HG02678 (cell line): ENCODE data around the gene CHRD.
"Not testable (repeated sequence)": the region's sequence is repeated elsewhere in the genome, so short reads cannot be mapped to it uniquely, and the experiment has no call there.

Experiments used
- ATAC-seq: cut with Tn5 transposase; IDR thresholded peaks from one replicate; pipeline ENCODE4 v1.9.1; 2021; ENCODE audit warnings: mild to moderate bottlenecking, moderate library complexity; ENCODE audit not compliant: unreplicated experiment

CHRD gene

DNA sequence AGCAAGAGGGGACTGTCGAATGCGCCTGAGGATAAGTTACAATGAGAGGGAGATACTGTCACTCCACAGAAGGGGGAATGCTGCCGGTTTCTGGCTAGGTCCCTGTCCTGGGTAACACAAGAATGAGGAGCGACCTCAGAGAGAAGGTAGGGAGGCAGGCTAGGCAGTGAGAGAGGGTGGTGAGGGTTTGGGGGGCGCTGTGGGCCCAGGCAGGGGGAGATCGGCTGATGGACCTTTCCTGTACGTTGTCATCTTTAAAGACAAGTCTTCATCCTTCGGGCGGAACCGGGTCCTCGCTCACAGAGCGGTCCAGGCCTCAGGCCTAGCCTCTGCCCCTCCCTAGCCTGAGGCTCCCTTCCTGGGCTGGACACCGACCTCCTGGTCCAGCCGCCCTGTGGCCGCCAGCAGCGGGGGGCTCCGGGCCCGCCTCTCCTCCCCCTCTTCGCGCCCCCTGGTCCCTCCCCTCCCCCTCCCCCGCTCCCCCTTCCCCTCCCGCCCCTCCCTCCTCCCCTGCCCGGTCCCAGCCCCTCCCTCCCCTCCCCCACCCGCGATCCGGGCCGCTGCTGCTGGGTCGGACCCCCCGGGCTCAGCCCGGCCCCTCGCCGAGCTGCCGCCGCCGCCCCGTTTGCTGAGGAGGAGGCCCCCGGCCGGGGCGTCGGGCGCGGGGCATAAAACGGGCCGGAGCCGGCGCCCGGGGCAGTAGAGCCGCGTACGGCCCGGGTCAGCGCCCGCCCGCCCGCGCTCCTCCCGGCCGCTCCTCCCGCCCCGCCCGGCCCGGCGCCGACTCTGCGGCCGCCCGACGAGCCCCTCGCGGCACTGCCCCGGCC is at the start of gene CHRD:
Gene CHRD, plus strand, starts transcription at position 697 of the 827 bp plus-strand sequence. CDS start 265 bp downstream, outside the sequence.
- no peak for ATAC-seq

DNA sequence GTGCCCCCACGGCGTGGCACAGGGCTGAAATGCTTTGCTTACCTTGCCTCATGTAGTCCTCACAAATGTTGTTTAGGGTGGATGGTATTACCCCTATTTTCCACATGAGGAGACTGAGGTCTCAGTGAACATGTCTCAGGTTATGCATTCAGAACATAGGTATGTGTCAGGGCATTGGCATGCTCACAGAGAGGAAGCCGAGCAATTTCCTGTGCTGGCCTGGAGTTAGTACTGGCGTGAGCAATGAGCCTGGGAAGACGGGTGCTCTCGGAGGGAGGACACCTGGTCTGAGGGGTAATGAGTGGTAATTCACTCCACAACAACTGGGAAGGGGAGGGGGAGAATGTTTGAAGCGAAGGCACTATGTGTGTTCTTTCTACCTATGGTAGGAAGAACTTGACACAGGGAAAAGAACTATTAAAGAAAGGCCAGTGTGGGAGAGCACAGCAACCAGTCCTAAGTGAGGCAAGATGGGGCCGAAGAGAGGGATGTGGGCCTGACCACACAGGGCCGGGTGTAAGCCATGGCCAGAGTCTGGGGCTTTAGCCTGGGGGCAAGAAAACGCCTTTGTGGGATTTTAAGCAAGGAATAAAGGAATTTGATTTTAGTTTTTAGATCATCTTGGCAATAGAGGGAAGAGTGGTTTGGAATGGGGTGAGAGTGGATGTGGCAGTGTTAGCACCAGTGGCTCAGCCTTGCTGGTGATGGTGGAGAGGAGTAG is 47.3 kb upstream of the CHRD start:
- no peak for ATAC-seq

DNA sequence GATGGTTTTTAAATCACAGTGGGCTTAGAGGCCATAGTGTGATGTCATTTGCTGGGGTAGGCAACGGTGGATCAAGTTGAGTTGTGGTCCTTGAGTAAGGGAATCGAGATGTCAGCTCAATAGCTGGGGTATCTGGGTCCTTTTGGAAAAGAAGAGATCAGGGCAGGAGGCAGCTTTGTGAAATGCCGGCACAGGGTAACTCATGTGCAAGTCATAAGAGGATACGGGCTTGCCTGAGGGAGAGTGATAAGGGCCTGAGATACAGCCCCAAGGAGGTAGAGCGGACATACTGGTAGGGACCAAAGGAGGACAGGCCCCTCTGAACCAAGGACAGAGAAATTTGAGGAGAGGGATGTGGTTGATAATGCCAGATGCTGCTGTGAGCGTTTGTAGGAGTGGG is 46.7 kb upstream of the CHRD start:
- ATAC-seq = no peak

DNA sequence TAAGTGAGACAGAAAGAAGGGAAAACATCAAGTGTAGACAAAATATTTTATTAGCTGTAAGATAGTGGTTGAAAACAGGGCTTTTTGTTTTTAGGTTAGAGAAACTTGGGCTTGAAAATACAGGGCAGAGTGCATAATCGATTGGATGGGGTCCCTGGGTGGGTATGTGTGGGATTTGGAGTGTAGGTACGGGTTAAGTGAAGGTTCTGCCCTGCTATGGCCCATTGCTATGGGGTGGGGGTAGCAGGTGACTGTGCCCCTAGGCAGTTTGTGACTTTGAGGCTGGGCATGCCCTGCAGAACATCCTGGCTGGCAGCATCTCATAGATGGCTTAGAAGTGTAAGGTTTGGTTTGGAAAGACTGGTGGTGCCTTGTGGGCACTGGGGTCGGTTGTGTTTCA is 46.2 kb upstream of the CHRD start:
- no peak for ATAC-seq

DNA sequence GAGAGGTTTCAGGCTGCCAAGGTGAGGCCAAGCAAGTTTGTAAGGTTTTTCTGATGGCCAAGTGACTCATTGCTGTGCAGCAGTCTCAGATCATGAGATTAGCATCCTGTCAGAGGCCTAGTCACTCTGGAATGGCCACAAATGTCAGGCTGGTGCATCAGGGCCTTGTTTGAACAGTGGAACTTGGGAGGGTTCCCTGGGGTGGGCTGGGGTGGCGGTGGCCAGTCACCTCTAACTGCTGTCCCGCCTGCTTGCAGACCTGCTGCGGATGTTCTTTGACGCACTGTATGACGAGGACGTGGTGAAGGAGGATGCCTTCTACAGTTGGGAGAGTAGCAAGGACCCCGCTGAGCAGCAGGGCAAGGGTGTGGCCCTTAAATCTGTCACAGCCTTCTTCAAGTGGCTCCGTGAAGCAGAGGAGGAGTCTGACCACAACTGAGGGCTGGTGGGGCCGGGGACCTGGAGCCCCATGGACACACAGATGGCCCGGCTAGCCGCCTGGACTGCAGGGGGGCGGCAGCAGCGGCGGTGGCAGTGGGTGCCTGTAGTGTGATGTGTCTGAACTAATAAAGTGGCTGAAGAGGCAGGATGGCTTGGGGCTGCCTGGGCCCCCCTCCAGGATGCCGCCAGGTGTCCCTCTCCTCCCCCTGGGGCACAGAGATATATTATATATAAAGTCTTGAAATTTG is 45.2 kb upstream of the CHRD start:
- no peak for ATAC-seq

DNA sequence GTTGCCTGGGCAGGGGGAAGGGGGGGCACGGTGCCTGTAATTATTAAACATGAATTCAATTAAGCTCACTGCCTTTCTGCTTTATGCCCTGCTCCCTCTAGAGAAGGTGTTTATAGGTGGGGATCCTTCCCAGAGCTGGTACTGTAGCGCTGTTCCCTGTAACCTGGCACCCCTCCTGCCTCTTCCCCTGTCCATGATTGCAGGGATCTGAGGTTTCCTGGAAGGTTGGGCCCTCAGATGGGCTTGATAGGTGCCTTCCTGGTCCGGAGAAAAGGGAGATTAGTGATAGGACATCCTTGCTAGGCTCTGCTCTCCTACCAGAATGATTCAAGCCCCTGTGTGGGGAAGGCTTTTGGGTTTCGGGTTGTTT is 44.6 kb upstream of the CHRD start:
- ATAC-seq = no peak

DNA sequence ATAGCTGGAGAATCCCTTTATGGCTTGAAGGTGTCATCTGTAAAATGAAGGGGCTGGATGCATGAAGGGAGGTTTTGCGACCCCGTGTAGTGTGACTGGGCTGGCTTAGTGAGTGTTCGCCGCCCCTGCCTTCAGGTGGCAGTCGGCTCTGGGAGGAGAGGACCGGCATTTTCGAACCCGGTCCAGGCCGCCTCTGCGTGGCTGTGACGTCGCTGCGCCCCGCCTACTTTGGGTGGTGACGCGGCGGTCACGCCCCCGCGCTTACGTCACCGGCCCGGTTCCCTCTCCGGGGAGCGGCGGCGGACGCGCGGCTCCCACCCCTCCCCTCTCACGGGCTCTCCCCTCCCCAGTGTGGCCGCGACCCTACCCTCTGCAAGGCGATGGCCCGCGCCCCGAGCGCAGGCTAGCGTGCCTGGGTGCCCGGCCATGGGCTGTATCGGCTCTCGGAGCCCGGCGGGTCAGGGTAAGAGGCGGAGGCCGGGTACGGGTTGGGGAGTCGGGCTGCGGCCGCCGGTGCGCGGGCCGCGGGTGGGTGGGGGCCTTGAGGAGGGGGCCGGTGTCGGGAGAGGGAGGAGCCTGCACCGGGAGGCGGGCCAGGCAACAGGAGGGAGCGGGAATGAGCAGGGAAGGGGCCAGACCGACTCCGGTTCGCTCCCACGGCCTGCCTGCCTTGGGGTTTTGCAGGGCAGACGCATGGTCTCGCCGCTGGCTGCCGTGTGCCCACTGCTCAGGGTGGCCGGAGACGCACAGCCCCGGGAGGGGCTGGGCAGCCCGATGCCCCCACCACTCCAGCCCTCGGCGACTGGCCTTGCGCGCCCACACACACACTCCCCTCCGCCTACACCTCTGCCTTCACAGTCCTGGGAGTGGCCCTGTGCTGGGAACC is 44.0 kb upstream of the CHRD start:
- ATAC-seq = peak; percentile 87

DNA sequence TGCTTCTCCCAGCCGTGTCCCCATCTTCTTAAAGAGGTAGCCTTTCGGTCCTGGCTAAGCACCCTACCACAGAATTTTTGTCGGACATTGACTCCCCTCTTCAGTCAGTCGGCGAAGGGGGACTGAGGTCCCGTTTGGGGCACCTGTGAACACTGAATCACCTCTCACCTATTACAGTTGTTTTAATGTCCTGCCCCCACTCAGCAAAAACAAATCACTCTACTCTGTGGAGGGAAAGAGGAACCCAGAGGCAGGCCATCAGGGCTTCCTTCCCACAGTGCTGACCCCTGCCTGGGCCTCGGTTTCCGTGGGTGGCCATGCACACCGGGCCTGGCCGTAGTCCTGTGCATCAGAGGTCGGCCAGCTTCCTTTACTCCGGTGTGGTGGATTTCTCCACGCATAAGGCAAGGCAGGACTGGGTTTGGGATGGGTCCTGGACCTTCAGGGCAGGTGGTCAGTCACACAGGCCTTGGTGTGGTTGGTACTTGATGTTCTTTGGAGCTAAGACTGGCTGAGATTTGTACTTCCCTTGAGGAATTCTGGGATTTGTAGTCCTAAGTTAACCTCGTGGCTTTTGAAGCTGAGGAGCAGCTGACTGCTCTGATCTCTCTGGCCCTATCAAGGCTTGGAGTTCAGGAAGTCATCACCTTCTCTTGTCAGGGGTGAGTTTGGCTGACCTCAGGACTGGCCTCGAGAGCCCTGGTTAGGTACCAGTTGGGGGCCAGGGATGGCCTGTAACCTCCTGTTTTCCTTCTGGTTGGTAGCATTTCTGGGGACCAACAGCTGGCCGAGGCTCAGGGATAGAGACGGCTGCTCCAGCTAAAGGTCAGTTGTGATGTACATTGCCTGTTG is 43.1 kb upstream of the CHRD start:
- no peak for ATAC-seq

DNA sequence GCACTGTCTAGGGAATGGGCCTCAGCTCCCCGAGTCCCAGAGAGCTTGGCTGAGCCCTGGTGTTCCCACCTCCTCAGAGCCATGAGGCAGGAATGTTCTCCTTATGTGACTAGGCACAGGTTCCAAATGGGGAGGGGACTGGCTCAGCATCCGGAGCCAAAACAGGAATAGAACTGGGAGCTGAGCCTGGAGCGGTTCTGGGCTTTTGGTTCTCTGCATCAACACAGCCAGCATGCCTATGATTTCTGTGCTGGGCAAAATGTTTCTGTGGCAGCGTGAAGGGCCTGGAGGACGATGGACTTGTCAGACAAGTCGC is 42.5 kb upstream of the CHRD start, which contains the start of gene FAM131A:
Gene FAM131A, plus strand, starts transcription at position 202 of the 316 bp plus-strand sequence. Its CDS starts 31 bp downstream, at position 233.
- ATAC-seq = no peak

DNA sequence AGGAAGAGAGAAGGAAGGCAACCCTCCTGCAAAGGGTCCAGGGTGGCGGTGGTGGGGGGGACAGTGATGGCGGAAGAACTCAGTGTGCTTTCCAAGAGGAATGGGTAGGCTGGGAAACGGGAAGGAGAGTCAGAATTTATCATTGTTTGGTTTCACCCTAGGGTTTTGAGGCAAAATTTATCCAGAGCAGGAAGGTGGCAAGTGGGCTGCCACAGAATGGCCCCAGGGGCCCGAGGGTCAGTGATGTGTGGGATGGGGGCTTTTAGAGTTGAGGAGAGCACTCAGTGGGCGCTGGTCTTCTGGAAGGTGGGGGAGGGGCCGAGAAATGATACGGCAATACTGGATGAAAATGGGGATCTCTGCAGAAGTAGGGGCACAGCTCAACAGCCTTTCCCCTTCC is 41.9 kb upstream of the CHRD start:
- no peak for ATAC-seq

DNA sequence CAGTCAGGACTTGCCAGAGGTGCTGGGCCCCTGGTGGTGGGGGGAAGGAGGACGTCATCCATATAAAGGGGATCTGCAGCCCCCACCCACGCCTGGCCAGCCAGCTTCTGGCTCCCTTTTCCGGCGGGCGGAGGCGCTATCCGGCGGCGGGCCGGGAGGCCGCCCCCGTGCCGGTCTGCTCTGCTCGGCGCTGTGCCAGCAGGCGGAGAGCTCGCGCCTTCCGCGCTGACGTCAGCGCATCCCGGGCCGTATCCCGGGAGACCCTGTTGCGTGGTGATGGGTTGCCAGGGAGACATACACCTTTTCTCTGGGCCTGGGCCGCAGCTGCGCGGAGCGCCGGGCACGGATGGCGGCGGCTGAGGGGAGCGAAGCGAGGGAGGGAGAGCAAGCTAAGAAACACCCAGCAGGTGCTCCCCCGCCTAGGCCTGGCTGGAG is 41.3 kb upstream of the CHRD start:
- no peak for ATAC-seq

DNA sequence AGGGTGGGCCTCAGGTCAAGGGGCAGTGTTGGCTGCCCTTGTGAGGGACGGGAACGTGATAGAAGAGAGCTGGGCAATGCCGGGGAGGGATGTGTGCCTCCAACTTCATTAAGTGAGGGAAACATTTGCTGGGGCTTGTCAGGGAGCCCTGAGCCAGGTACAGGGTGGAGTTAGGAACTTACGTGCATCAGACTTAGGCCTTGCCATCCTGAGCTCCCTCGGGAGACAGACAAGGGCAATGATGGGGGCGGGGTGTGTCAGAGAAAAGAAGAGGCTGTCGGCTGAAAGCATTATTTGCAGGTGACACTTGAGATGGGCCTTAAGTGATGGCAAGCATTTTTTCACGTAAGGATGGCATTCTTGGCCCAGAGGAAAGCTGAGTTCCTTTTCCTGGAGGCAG is 40.9 kb upstream of the CHRD start:
- ATAC-seq = no peak

DNA sequence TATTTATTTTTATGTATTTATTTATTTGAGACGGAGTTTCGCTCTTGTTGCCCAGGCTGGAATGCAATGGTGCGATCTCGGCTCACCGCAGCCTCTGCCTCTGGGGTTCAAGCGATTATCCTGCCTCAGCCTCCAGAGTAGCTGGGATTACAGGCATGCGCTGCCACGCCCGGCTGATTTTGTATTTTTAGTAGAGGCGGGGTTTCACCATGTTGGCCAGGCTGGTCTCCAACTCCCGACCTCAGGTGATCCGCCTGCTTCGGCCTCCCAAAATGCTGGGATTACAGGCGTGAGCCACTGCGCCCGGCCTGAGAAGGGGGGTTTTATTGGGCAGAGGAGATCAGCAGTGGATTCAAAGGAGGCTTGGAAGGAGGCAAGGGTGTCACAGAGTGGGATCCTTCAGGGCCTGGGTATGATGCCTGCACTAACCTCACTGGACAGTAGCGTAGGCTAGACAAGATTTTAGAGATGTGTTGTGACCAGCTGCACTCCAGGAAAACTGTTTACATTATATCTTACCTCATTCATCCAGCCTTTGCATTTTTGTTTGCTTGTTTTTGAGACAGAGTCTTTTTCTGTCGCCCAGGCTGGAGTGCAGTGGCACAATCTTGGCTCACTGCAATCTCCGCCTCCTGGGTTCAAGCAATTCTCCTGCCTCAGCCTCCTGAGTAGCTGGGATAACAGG is 40.3 kb upstream of the CHRD start:
- ATAC-seq = not testable (repeated sequence)

DNA sequence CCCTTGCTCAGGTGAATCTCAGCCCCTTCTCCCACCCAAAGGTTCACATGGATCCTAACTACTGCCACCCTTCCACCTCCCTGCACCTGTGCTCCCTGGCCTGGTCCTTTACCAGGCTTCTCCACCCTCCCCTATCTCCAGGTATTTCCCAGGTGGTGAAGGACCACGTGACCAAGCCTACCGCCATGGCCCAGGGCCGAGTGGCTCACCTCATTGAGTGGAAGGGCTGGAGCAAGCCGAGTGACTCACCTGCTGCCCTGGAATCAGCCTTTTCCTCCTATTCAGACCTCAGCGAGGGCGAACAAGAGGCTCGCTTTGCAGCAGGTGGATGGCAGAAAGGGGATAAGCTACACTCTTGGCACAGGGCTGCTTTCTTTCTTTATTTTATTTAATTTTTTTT is 37.9 kb upstream of the CHRD start:
- no peak for ATAC-seq

DNA sequence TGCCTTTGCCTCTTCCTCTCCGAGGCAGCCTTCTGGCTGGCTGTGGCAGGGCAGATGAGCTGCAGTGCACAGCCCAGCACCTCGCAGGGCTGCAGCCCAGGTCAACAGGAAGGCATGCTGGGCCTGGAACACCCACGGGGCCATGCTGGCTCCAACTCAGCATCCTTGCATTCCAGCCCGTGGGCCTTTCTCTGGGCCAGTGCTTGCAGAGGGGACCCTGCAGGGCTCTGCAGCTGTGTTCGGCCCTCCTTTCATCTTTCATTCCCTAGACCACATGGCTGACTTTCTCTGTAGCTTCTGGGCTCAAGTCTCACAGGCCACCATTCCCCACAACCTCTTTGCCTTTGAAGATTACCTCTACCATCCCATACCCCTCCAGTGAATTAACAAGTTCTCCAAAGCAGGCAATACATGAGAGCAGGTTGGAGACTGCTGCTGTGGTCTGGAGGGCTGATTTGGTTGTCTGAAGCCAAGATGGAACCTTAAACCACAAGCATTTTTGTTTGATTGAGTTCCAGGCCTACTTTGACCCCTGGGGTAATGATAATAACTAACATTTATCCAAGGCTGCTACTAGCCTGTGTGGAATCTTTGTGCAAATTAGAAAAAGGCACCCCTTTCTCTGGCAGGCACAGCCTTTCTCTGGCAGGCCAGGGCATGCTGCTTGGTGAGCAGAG is 36.5 kb upstream of the CHRD start:
- ATAC-seq = no peak

DNA sequence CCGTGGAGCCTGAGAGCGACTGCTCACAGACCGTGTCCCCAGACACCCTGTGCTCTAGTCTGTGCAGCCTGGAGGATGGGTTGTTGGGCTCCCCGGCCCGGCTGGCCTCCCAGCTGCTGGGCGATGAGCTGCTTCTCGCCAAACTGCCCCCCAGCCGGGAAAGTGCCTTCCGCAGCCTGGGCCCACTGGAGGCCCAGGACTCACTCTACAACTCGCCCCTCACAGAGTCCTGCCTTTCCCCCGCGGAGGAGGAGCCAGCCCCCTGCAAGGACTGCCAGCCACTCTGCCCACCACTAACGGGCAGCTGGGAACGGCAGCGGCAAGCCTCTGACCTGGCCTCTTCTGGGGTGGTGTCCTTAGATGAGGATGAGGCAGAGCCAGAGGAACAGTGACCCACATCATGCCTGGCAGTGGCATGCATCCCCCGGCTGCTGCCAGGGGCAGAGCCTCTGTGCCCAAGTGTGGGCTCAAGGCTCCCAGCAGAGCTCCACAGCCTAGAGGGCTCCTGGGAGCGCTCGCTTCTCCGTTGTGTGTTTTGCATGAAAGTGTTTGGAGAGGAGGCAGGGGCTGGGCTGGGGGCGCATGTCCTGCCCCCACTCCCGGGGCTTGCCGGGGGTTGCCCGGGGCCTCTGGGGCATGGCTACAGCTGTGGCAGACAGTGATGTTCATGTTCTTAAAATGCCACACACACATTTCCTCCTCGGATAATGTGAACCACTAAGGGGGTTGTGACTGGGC is 35.1 kb upstream of the CHRD start:
- no peak for ATAC-seq

DNA sequence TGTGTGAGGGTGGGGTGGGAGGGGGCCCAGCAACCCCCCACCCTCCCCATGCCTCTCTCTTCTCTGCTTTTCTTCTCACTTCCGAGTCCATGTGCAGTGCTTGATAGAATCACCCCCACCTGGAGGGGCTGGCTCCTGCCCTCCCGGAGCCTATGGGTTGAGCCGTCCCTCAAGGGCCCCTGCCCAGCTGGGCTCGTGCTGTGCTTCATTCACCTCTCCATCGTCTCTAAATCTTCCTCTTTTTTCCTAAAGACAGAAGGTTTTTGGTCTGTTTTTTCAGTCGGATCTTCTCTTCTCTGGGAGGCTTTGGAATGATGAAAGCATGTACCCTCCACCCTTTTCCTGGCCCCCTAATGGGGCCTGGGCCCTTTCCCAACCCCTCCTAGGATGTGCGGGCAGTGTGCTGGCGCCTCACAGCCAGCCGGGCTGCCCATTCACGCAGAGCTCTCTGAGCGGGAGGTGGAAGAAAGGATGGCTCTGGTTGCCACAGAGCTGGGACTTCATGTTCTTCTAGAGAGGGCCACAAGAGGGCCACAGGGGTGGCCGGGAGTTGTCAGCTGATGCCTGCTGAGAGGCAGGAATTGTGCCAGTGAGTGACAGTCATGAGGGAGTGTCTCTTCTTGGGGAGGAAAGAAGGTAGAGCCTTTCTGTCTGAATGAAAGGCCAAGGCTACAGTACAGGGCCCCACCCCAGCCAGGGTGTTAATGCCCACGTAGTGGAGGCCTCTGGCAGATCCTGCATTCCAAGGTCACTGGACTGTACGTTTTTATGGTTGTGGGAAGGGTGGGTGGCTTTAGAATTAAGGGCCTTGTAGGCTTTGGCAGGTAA is 34.3 kb upstream of the CHRD start:
- no peak for ATAC-seq
